CD4-positive, alpha-beta T cell treated with Interleukin-21 for 1 hour (primary cell): Measurements from ENCODE around the gene FUT8.

ENCODE experiments used
- DNase-seq: peaks from one replicate; pipeline ENCODE4 v3.0.0-alpha.2; 2020

FUT8 gene

GRCh38 chr14:65718629-65719028 lies 306.1 kb downstream of the FUT8 start:
- no peak for DNase-seq

GRCh38 chr14:65720171-65720570 lies 307.6 kb downstream of the FUT8 start:
- DNase-seq, result no peak

- no peak for DNase-seq
These were observed 308.2 kb downstream of the FUT8 start for GRCh38 chr14:65720743-65721142.

- no peak for DNase-seq
These were observed 310.8 kb downstream of the FUT8 start for GRCh38 chr14:65723348-65723747.

GRCh38 chr14:65728604-65729003 lies 316.1 kb downstream of the FUT8 start:
- DNase-seq, result no peak

GRCh38 chr14:65729566-65729965 lies 317.0 kb downstream of the FUT8 start:
- DNase-seq, result no peak

- peak; percentile 7 for DNase-seq
These were observed 319.5 kb downstream of the FUT8 start for GRCh38 chr14:65731933-65732506.

- DNase-seq, result no peak
These were observed 325.8 kb downstream of the FUT8 start for GRCh38 chr14:65738339-65738738.

GRCh38 chr14:65745396-65746190 lies 333.1 kb downstream of the FUT8 start:
- DNase-seq, result no peak

GRCh38 chr14:65748796-65749195 lies 336.3 kb downstream of the FUT8 start:
- no peak for DNase-seq

- DNase-seq, result no peak
These were observed 336.8 kb downstream of the FUT8 start for GRCh38 chr14:65749287-65749686.

GRCh38 chr14:65750906-65751305 lies 338.4 kb downstream of the FUT8 start:
- no peak for DNase-seq

- no peak for DNase-seq
These were observed 339.0 kb downstream of the FUT8 start for GRCh38 chr14:65751510-65751909.

- no peak for DNase-seq
These were observed 340.5 kb downstream of the FUT8 start for GRCh38 chr14:65753061-65753460.

GRCh38 chr14:65755331-65755730 lies 342.8 kb downstream of the FUT8 start:
- no peak for DNase-seq

- DNase-seq, result no peak
These were observed 344.4 kb downstream of the FUT8 start for GRCh38 chr14:65756880-65757279.

GRCh38 chr14:65769151-65769550 lies 356.6 kb downstream of the FUT8 start:
- DNase-seq, result no peak

- DNase-seq, result no peak
These were observed 358.2 kb downstream of the FUT8 start for GRCh38 chr14:65770681-65771080.

- no peak for DNase-seq
These were observed 358.7 kb downstream of the FUT8 start for GRCh38 chr14:65771271-65771670.

GRCh38 chr14:65772466-65772865 lies 359.9 kb downstream of the FUT8 start:
- DNase-seq, result no peak

GRCh38 chr14:65772921-65773574 lies 360.5 kb downstream of the FUT8 start:
- no peak for DNase-seq

GRCh38 chr14:65774041-65774440 lies 361.5 kb downstream of the FUT8 start:
- no peak for DNase-seq

- no peak for DNase-seq
These were observed 363.8 kb downstream of the FUT8 start for GRCh38 chr14:65776193-65776852.

GRCh38 chr14:65780566-65780965 lies 368.0 kb downstream of the FUT8 start:
- no peak for DNase-seq
